ENCODE data around the gene RARB. TPM values are rescaled to one million over a fixed set of nuclear protein-coding genes. Genes with fewer than 3 reads are reported as not detected.

Gene RARB
- total RNA-seq, 3 donors from 2014 or later, result 1.2 to 8.7 (median 1.9) TPM

DNA sequence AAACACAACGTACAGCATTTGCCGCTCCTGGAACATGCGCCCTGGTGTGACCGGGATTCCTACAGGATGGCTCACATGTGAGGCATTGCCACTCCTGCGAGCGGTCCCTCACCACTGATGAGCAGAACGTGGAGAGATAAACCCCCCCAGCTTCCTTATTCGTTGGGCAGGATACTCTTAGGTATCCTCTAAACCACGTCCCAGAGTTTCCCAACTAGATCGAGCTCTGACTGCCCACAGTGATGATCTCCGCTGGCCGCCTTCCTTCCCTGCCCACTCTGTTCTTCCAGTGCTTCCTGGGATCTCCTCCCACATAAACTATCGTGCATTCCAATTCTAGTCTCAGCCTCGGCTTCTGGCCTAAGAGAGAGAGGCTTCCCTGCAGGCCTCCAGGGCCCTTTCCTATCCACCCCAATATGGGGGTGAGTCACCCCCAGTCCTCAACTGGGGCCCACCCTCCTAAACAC lies 144.9 kb downstream of the RARB start:
- TF ChIP-seq CTCF (IDR thresholded peaks at IDR 0.05), result no peak
- ATAC-seq (no peak), DNase-seq (no peak)

GRCh38 chr3:25573386-25574171 lies 145.5 kb downstream of the RARB start:
- H3K4me1 ChIP-seq (ENCODE audit: low read depth), result no peaks in the 10 kb centered on the region
- no peaks in the 10 kb centered on the region for H3K36me3 ChIP-seq (ENCODE audit: low read depth)
- intact Hi-C loops (cut with DNase I, micrococcal nuclease), result no loop called here
- H3K4me3 ChIP-seq, result no peak overlapping the region
- H3K9me3 ChIP-seq, result no peaks in the 10 kb centered on the region
- no peak for TF ChIP-seq CTCF (IDR thresholded peaks at IDR 0.05)
- DNase-seq (no peak), ATAC-seq (no peak)

More for the DNA sequence above, 144.9 kb downstream of the RARB start:
- Histone ChIP-seq H3K4me1 (ENCODE audit: low read depth) (no peaks in the 10 kb centered on the region), H3K36me3 (ENCODE audit: low read depth) (no peaks in the 10 kb centered on the region), H3K4me3 (no peak overlapping the region), H3K9me3 (no peaks in the 10 kb centered on the region)
- intact Hi-C loops (cut with DNase I, micrococcal nuclease), result no loop called here

- no peak for DNase-seq
Measured at GRCh38 chr3:25574172-25574765, 146.2 kb downstream of the RARB start.

GRCh38 chr3:25575001-25575400 lies 146.9 kb downstream of the RARB start:
- DNase-seq, result no peak
- Histone ChIP-seq H3K4me3 (no peak overlapping the region), H3K9me3 (no peaks in the 10 kb centered on the region), H3K36me3 (ENCODE audit: low read depth) (no peaks in the 10 kb centered on the region), H3K4me1 (ENCODE audit: low read depth) (no peaks in the 10 kb centered on the region)
- no peak for TF ChIP-seq CTCF (IDR thresholded peaks at IDR 0.05)
- intact Hi-C loops (cut with DNase I, micrococcal nuclease), result no loop called here
- no peak for ATAC-seq

More at GRCh38 chr3:25574172-25574765, 146.2 kb downstream of the RARB start:
- Histone ChIP-seq H3K36me3 (ENCODE audit: low read depth) (no peaks in the 10 kb centered on the region), H3K4me1 (ENCODE audit: low read depth) (no peaks in the 10 kb centered on the region), H3K9me3 (no peaks in the 10 kb centered on the region), H3K4me3 (no peak overlapping the region)
- no peak for TF ChIP-seq CTCF (IDR thresholded peaks at IDR 0.05)
- no peak for ATAC-seq
- intact Hi-C loops (cut with DNase I, micrococcal nuclease), result no loop called here

DNA sequence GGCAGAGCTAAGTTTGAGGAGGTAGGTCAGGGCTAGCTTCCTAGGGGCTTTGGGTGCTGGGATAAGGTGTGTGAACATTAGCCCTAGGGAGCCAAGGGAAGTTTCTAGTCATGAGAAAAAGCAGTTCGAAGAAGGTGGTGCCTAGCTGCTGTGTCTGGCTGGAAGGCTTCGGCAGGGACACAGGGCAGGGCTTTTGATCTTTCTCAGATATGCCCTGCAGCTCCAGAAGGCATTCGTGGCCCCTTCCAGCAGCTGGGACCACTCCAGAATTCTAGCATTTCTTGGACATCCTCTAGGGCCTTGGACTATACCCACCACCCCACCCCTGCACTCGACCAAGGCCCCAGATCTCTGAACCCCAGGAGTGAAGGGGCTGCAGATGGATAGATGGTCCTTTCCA lies 148.1 kb downstream of the RARB start:
- DNase-seq (no peak), ATAC-seq (no peak)
- Histone ChIP-seq H3K36me3 (ENCODE audit: low read depth) (no peaks in the 10 kb centered on the region), H3K9me3 (no peaks in the 10 kb centered on the region), H3K4me3 (no peak overlapping the region), H3K4me1 (ENCODE audit: low read depth) (no peaks in the 10 kb centered on the region)
- no peak for TF ChIP-seq CTCF (IDR thresholded peaks at IDR 0.05)
- intact Hi-C loops (cut with DNase I, micrococcal nuclease), result no loop called here
